22Rv1 (cell line): ENCODE results near the gene AUTS2.

Experiments used
- ZFX ChIP-seq: fragments of 450-650 bp; IDR thresholded peaks from 2 replicates; pipeline ENCODE4 v1.6.1; 2017; ENCODE audit warnings: antibody characterized with exemption, borderline replicate concordance
- TF ChIP-seq, protein P1 (sequence below): fragments of 450-650 bp; IDR thresholded peaks from 2 replicates; pipeline ENCODE4 v1.5.1; 2017; ENCODE audit warnings: mild to moderate bottlenecking

DNA sequence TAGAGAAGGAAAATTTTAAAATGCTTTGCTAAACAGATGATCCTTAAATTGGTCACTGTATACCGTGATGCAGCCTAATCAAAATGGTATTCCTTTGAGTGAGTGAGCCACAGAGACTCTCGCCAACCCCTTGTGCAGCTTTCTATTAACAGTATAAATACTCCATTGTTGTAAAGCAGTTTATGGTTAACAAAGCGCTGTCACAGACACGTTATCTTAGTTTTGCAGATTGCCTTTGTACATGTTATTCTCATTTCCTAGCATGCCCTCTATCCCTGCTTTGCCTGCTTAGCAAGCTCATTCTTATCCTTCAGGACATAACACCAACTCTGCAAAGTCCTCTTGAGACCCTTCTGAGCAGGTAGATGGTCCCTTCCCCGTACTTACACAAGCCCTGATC, 694.4 kb downstream of the AUTS2 start:
- TF ChIP-seq, protein P1, sequence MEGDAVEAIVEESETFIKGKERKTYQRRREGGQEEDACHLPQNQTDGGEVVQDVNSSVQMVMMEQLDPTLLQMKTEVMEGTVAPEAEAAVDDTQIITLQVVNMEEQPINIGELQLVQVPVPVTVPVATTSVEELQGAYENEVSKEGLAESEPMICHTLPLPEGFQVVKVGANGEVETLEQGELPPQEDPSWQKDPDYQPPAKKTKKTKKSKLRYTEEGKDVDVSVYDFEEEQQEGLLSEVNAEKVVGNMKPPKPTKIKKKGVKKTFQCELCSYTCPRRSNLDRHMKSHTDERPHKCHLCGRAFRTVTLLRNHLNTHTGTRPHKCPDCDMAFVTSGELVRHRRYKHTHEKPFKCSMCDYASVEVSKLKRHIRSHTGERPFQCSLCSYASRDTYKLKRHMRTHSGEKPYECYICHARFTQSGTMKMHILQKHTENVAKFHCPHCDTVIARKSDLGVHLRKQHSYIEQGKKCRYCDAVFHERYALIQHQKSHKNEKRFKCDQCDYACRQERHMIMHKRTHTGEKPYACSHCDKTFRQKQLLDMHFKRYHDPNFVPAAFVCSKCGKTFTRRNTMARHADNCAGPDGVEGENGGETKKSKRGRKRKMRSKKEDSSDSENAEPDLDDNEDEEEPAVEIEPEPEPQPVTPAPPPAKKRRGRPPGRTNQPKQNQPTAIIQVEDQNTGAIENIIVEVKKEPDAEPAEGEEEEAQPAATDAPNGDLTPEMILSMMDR = no peak
- no peak for TF ChIP-seq ZFX
